Neural cell (in vitro differentiated cells): ENCODE measurements around the gene ALX4. TPM values are rescaled to one million over a fixed set of nuclear protein-coding genes. Genes with fewer than 3 reads are reported as not detected.

Experiments used
- H2AFZ ChIP-seq: fragments of 200-600, 300-800 bp; sonication (generic), shearing (Covaris generic); 2 replicates; pipeline ENCODE4 v1.6.0; 2014; ENCODE audit warnings: low read depth, mild to moderate bottlenecking, antibody characterized with exemption, low read length, moderate library complexity
- H3F3A ChIP-seq: fragments of 200-600 bp; shearing (Covaris generic); 2 replicates; pipeline ENCODE4 v1.6.1; 2016; ENCODE audit warnings: mild to moderate bottlenecking, moderate library complexity, mixed read lengths, antibody characterized with exemption, low read length; ENCODE audit not compliant: insufficient read depth, poor library complexity, severe bottlenecking
- H3K27ac ChIP-seq: fragments of 200-600, 300-800 bp; sonication (generic), shearing (Covaris generic); 2 replicates; pipeline ENCODE4 v1.5.1; 2014; ENCODE audit warnings: mild to moderate bottlenecking, low read length, moderate library complexity
- H3K27me3 ChIP-seq: fragments of 300-800, 200-600 bp; sonication (generic), shearing (Covaris generic); 2 replicates; pipeline ENCODE4 v1.6.0; 2014; ENCODE audit warnings: mild to moderate bottlenecking, low read depth, low read length, moderate library complexity; ENCODE audit not compliant: insufficient read depth
- H3K36me3 ChIP-seq: fragments of 300-800, 200-600 bp; sonication (generic), shearing (Covaris generic); 2 replicates; pipeline ENCODE4 v1.5.1; 2014; ENCODE audit warnings: mild to moderate bottlenecking, antibody characterized with exemption, low read length, moderate library complexity; ENCODE audit not compliant: insufficient read depth
- H3K4me2 ChIP-seq: fragments of 300-800, 200-600 bp; sonication (generic), shearing (Covaris generic); 2 replicates; pipeline ENCODE4 v1.6.0; 2014; ENCODE audit warnings: mild to moderate bottlenecking, low read length
- H3K4me3 ChIP-seq: fragments of 300-800, 200-600 bp; sonication (generic), shearing (Covaris generic); 2 replicates; pipeline ENCODE4 v1.5.1; 2014; ENCODE audit warnings: mild to moderate bottlenecking, low read length, moderate library complexity
- H3K79me2 ChIP-seq: fragments of 200-600 bp; shearing (Covaris generic); replicated peaks from 2 replicates; pipeline ENCODE4 v1.6.0; 2014; ENCODE audit warnings: mild to moderate bottlenecking, low read length, moderate library complexity; ENCODE audit not compliant: insufficient read depth
- H3K9ac ChIP-seq: fragments of 300-800, 200-600 bp; sonication (generic), shearing (Covaris generic); 2 replicates; pipeline ENCODE4 v1.6.1; 2016; ENCODE audit warnings: mild to moderate bottlenecking, low read length, mixed read lengths
- H3K9me2 ChIP-seq: fragments of 200-600 bp; shearing (Covaris generic); 2 replicates; pipeline ENCODE4 v1.6.1; 2016; ENCODE audit warnings: mild to moderate bottlenecking, low read length, mixed read lengths; ENCODE audit not compliant: insufficient read depth
- H3K9me3 ChIP-seq: fragments of 200-600, 300-800 bp; sonication (generic), shearing (Covaris generic); 2 replicates; pipeline ENCODE4 v1.6.1; 2016; ENCODE audit warnings: mild to moderate bottlenecking, mixed run types, low read length, moderate library complexity, mixed read lengths
- H4K20me1 ChIP-seq: fragments of 200-600 bp; shearing (Covaris generic); 2 replicates; pipeline ENCODE4 v1.6.1; 2016; ENCODE audit warnings: mild to moderate bottlenecking, mixed run types; ENCODE audit not compliant: insufficient read depth
- CTCF ChIP-seq: fragments of 450-650 bp; IDR thresholded peaks from 2 replicates; pipeline ENCODE4 v1.5.1; 2014; ENCODE audit warnings: antibody characterized with exemption, mild to moderate bottlenecking, moderate library complexity; ENCODE audit not compliant: poor library complexity, severe bottlenecking
- EP300 ChIP-seq: fragments of 450-650 bp; conservative IDR thresholded peaks from 2 replicates; pipeline ENCODE4 v1.6.1; 2014; ENCODE audit warnings: antibody characterized with exemption, mild to moderate bottlenecking, moderate library complexity; ENCODE audit not compliant: poor library complexity, severe bottlenecking
- EZH2 ChIP-seq: fragments of 200-600, 300-800 bp; shearing (Covaris generic), sonication (generic); IDR thresholded peaks from 2 replicates; pipeline ENCODE4 v1.6.1; 2014; ENCODE audit warnings: antibody characterized with exemption, low read length, borderline replicate concordance, mild to moderate bottlenecking; ENCODE audit not compliant: insufficient read depth, poor library complexity, severe bottlenecking
- MXI1 ChIP-seq: fragments of 450-650 bp; conservative IDR thresholded peaks from 2 replicates; pipeline ENCODE4 v1.6.1; 2014; ENCODE audit warnings: antibody characterized with exemption, mild to moderate bottlenecking; ENCODE audit not compliant: poor library complexity, severe bottlenecking
- POLR2AphosphoS5 ChIP-seq: IDR thresholded peaks from 2 replicates; pipeline ENCODE4 v1.6.1; 2012
- RAD21 ChIP-seq: fragments of 450-650 bp; conservative IDR thresholded peaks from 2 replicates; pipeline ENCODE4 v1.6.1; 2014; ENCODE audit warnings: antibody characterized with exemption, mild to moderate bottlenecking, moderate library complexity
- REST ChIP-seq: IDR thresholded peaks from 2 replicates; pipeline ENCODE4 v1.6.1; 2012; ENCODE audit warnings: borderline replicate concordance
- SMC3 ChIP-seq: fragments of 450-650 bp; conservative IDR thresholded peaks from 2 replicates; pipeline ENCODE4 v1.6.1; 2014; ENCODE audit warnings: antibody characterized with exemption, mild to moderate bottlenecking, moderate library complexity; ENCODE audit not compliant: poor library complexity
- TAF1 ChIP-seq: IDR thresholded peaks from 2 replicates; pipeline ENCODE4 v1.6.1; 2012; ENCODE audit warnings: low read depth
- polyA plus RNA-seq: library from polyadenylated mRNA; depleted of rRNA; stranded (reverse); fragments of >200 nt; gene quantifications from 2 replicates; pipeline ENCODE4 v1.2.3, GENCODE V29; 2014

ALX4 gene
- polyA plus RNA-seq, 1 donor from 2014 or later = not detected

GRCh38 chr11:44310206-44310462 lies 195 bp upstream of the ALX4 start:
- Histone ChIP-seq H3K9me2 (no peaks in the 10 kb centered on the region), H3K9me3 (no peaks in the 10 kb centered on the region), H4K20me1 (no peaks in the 10 kb centered on the region), H3K4me3 (peak overlapping the region; percentile 59), H3K36me3 (no peaks in the 10 kb centered on the region), H3K4me2 (no peak overlapping the region), H3K9ac (no peak overlapping the region), H2AFZ (no peak overlapping the region), H3K27ac (no peak overlapping the region), H3K27me3 (peaks cover 100% of the 10 kb centered on the region), H3K79me2 (no peaks in the 10 kb centered on the region), H3F3A (no peaks in the 10 kb centered on the region)
- TF ChIP-seq EP300 (no peak), POLR2AphosphoS5 (no peak), CTCF (no peak), EZH2 (no peak), RAD21 (no peak), REST (no peak), SMC3 (no peak), MXI1 (no peak), TAF1 (no peak)

- TF ChIP-seq CTCF = no peak
- peak; percentile 94 for TF ChIP-seq EZH2
- TF ChIP-seq POLR2AphosphoS5 = peak; percentile 46
- no peaks in the 10 kb centered on the region for H3K36me3 ChIP-seq
- no peaks in the 10 kb centered on the region for H3K9me2 ChIP-seq
- no peak overlapping the region for H2AFZ ChIP-seq
- H3K4me2 ChIP-seq = no peak overlapping the region
- peaks cover 100% of the 10 kb centered on the region for H3K27me3 ChIP-seq
- H3F3A ChIP-seq = no peaks in the 10 kb centered on the region
- no peaks in the 10 kb centered on the region for H4K20me1 ChIP-seq
- peak overlapping the region; percentile 59 for H3K4me3 ChIP-seq
- no peak overlapping the region for H3K27ac ChIP-seq
- no peak overlapping the region for H3K9ac ChIP-seq
- no peaks in the 10 kb centered on the region for H3K79me2 ChIP-seq
- no peaks in the 10 kb centered on the region for H3K9me3 ChIP-seq
Measured at GRCh38 chr11:44308923-44309477, 939 bp downstream of the ALX4 start.
